ENCODE results near the gene AKAP5.

- TF ChIP-seq CTCF (IDR thresholded peaks at IDR 0.05; ENCODE audit: insufficient read depth, low read length, poor library complexity, severe bottlenecking), result no peak
- TF ChIP-seq EZH2phosphoT487 (conservative IDR thresholded peaks at IDR 0.05; ENCODE audit: low read length), result no peak
Measured at GRCh38 chr14:64496764-64497163, 31.5 kb downstream of the AKAP5 start.
